Ovary (tissue), 3 donors: ENCODE data around the gene TENT4B.

ENCODE experiments used
- EP300 ChIP-seq: sonication (generic); formaldehyde crosslinking; IDR thresholded peaks from one replicate; pipeline ENCODE4 v1.6.1; 2017; ENCODE audit warnings: antibody characterized with exemption
- POLR2A ChIP-seq: fragments of 450-650 bp; IDR thresholded peaks from one replicate; pipeline ENCODE4 v1.6.1; 2017; ENCODE audit warnings: antibody characterized with exemption, mild to moderate bottlenecking, moderate library complexity
- TF ChIP-seq, protein P1 (sequence below), 3 donors: fragments of 450-650 bp in 2 of 3; fragments of 200-600 bp in 1 of 3; IDR thresholded peaks; one replicate each; pipeline versions ENCODE4 v1.5.1 to v1.8.0; 2016 to 2022; ENCODE audit warnings: antibody characterized with exemption in 3 of 3, mild to moderate bottlenecking in 1 of 3
- donor health status: DM: no; HTN: no; CAD: no.

DNA sequence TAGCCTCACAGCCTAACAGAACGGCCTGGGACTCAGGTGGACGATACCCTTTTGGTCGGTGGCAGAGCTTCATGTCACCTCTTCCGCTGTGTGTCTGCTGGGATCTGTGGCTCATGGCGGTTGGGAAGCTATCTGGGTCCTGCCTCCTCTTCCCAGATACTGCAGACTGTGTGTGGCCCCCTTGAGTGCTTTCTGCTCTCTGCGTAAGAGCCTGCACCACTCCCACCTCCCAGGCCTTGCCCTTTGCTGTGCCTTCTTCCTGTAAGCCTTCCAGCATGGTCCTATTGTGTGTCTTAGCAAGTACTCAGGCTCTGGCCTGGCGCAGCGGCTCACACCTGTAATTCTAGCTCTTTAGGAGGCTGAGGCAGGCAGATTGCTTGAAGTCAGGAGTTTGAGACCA lies 95.7 kb downstream of the TENT4B start:
- TF ChIP-seq, protein P1, sequence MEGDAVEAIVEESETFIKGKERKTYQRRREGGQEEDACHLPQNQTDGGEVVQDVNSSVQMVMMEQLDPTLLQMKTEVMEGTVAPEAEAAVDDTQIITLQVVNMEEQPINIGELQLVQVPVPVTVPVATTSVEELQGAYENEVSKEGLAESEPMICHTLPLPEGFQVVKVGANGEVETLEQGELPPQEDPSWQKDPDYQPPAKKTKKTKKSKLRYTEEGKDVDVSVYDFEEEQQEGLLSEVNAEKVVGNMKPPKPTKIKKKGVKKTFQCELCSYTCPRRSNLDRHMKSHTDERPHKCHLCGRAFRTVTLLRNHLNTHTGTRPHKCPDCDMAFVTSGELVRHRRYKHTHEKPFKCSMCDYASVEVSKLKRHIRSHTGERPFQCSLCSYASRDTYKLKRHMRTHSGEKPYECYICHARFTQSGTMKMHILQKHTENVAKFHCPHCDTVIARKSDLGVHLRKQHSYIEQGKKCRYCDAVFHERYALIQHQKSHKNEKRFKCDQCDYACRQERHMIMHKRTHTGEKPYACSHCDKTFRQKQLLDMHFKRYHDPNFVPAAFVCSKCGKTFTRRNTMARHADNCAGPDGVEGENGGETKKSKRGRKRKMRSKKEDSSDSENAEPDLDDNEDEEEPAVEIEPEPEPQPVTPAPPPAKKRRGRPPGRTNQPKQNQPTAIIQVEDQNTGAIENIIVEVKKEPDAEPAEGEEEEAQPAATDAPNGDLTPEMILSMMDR (IDR thresholded peaks at IDR 0.05): no peak
- no peak for TF ChIP-seq POLR2A
- TF ChIP-seq EP300: no peak
